GM12878 (cell line): ENCODE measurements around the gene POLD1. TPM values are rescaled to one million over a fixed set of nuclear protein-coding genes. Genes with fewer than 3 reads are reported as not detected.

Experiments used
- ATAC-seq: fragments of 200-7000 bp; cut with Tn5 transposase; 3 replicates; pipeline ENCODE4 v1.9.1; 2020; ENCODE audit warnings: mild to moderate bottlenecking, moderate library complexity
- BruUV-seq: library from RNA; stranded (reverse); fragments of 400-500 nt; replicated peaks from 2 replicates; lab custom pipeline; 2021; lab: Mats Ljungman, UMichigan
- CTCF ChIA-PET: fragments of 300-600 bp; sonication (Branson Sonifier 250); formaldehyde crosslinking; extraction: SDS; loops from one replicate; lab custom pipeline; 2021; ENCODE audit warnings: inconsistent platforms; lab: Yijun Ruan, JAX
- POLR2A ChIA-PET: fragments of 350-600 bp; formaldehyde crosslinking; extraction: SDS; loops from one replicate; lab custom pipeline; 2021; ENCODE audit warnings: inconsistent platforms; lab: Charles Lee
- RAD21 ChIA-PET: fragments of 300-600 bp; sonication (Branson Sonifier 250); formaldehyde crosslinking; loops from one replicate; lab custom pipeline; 2023; ENCODE audit warnings: antibody characterized with exemption; ENCODE audit not compliant: unreplicated experiment; lab: Charles Lee
- SMC1A ChIA-PET: fragments of 300-600 bp; sonication (Branson Sonifier 250); formaldehyde crosslinking; loops from one replicate; lab custom pipeline; 2023; ENCODE audit not compliant: unreplicated experiment, uncharacterized antibody; lab: Charles Lee
- DNase-seq: peaks from one replicate; pipeline ENCODE4 v3.0.0-alpha.2; 2011; ENCODE audit warnings: low read depth, low spot score
- FAIRE-seq: peaks from 3 replicates; lab custom pipeline; 2011; peaks lifted over from hg19 to GRCh38; lab: Jason Lieb, UNC
- H2AFZ ChIP-seq: 2 replicates; pipeline ENCODE4 v1.6.0; 2011; ENCODE audit warnings: low read depth, low read length, control low read depth; ENCODE audit not compliant: control insufficient read depth
- H3K27ac ChIP-seq: 2 replicates; pipeline ENCODE4 v1.5.1; 2011; ENCODE audit warnings: control low read depth; ENCODE audit not compliant: control insufficient read depth, insufficient read depth
- H3K27me3 ChIP-seq, 2 experiments: replicated peaks in 1 of 2; 2 replicates each; pipeline versions ENCODE4 v1.6.0 to v1.6.1; 2011; ENCODE audit warnings: low read length in 1 of 2; ENCODE audit not compliant: control insufficient read depth in 2 of 2, insufficient read depth in 2 of 2
- H3K36me3 ChIP-seq, 2 experiments: 2 replicates each; pipeline ENCODE4 v1.5.1; 2011; ENCODE audit warnings: low read length in 1 of 2; ENCODE audit not compliant: control insufficient read depth in 2 of 2, insufficient read depth in 2 of 2
- H3K4me1 ChIP-seq: 2 replicates; pipeline ENCODE4 v1.6.1; 2011; ENCODE audit warnings: mild to moderate bottlenecking, low read length, moderate library complexity, mixed read lengths; ENCODE audit not compliant: control insufficient read depth, insufficient read depth
- H3K4me2 ChIP-seq: 2 replicates; pipeline ENCODE4 v1.6.0; 2011; ENCODE audit warnings: control low read depth; ENCODE audit not compliant: control insufficient read depth, insufficient read depth
- H3K4me3 ChIP-seq: fragments of 200-600 bp; sonication (generic); 2 replicates; pipeline ENCODE4 v1.5.1; 2016
- H3K79me2 ChIP-seq: 2 replicates; pipeline ENCODE4 v1.6.0; 2011; ENCODE audit warnings: low read length; ENCODE audit not compliant: control insufficient read depth, insufficient read depth
- H3K9ac ChIP-seq: 2 replicates; pipeline ENCODE4 v1.8.0; 2011; ENCODE audit warnings: low read length, control low read depth, mixed read lengths; ENCODE audit not compliant: control insufficient read depth, insufficient read depth
- H3K9me3 ChIP-seq: replicated peaks from 3 replicates; pipeline ENCODE4 v1.5.1; 2011; ENCODE audit warnings: mild to moderate bottlenecking, low read length; ENCODE audit not compliant: control insufficient read depth, insufficient read depth
- H4K20me1 ChIP-seq: 2 replicates; pipeline ENCODE4 v1.6.0; 2011; ENCODE audit not compliant: control insufficient read depth, insufficient read depth
- BHLHE40 ChIP-seq, 2 experiments: fragments of 450-650 bp in 1 of 2; IDR thresholded peaks; 2 replicates each; pipeline ENCODE4 v1.6.1; 2011 to 2017; ENCODE audit warnings: low read depth in 2 of 2, borderline replicate concordance in 1 of 2, improper control_type of control experiment in 1 of 2, low read length in 1 of 2, mild to moderate bottlenecking in 1 of 2
- E4F1 ChIP-seq: fragments of 450-650 bp; IDR thresholded peaks from 2 replicates; pipeline ENCODE4 v1.6.1; 2018; ENCODE audit warnings: borderline replicate concordance, mild to moderate bottlenecking; ENCODE audit not compliant: partially characterized antibody
- FOXM1 ChIP-seq: IDR thresholded peaks from 2 replicates; pipeline ENCODE4 v1.6.1; 2012; ENCODE audit warnings: low read depth, mild to moderate bottlenecking, inconsistent platforms, low read length, moderate library complexity
- IKZF2 ChIP-seq, 2 experiments: fragments of 450-650 bp; IDR thresholded peaks; 2 replicates each; pipeline ENCODE4 v1.6.1; 2017; ENCODE audit warnings: mild to moderate bottlenecking in 2 of 2, moderate library complexity in 2 of 2
- MXI1 ChIP-seq: fragments of 150-350 bp; IDR thresholded peaks from 2 replicates; pipeline ENCODE4 v1.6.1; 2011; ENCODE audit warnings: low read depth, mild to moderate bottlenecking, inconsistent platforms, low read length, improper control_type of control experiment
- NBN ChIP-seq: fragments of 450-650 bp; IDR thresholded peaks from 2 replicates; pipeline ENCODE4 v1.6.1; 2016
- SMAD1 ChIP-seq: fragments of 450-650 bp; IDR thresholded peaks from 2 replicates; pipeline ENCODE4 v1.6.1; 2018; ENCODE audit warnings: mild to moderate bottlenecking, low read depth; ENCODE audit not compliant: partially characterized antibody
- USF1 ChIP-seq: IDR thresholded peaks from 2 replicates; pipeline ENCODE4 v1.6.1; 2011; ENCODE audit warnings: borderline replicate concordance, low read depth, mild to moderate bottlenecking, moderate library complexity, mixed read lengths, low read length; ENCODE audit not compliant: insufficient read depth; ENCODE audit errors: extremely low read length
- ZNF217 ChIP-seq: fragments of 450-650 bp; IDR thresholded peaks from 2 replicates; pipeline ENCODE4 v1.6.1; 2017; ENCODE audit warnings: antibody characterized with exemption, mild to moderate bottlenecking
- WGBS: methylation state at CpG from one replicate; pipeline ENCODE4 v1.1.6; 2016; ENCODE audit warnings: low lambda C conversion rate; ENCODE audit not compliant: insufficient replicate concordance, insufficient coverage; ENCODE audit errors: missing lambda C conversion rate; 5-methylcytosine and 5-hydroxymethylcytosine counted together
- in situ Hi-C: fragments of 300-500 bp; cut with MboI; formaldehyde crosslinking; loops from 9 replicates; pipeline ENCODE4 v1.14.3; 2018; ENCODE audit warnings: mixed read lengths
- intact Hi-C: fragments of 100-400 bp; cut with micrococcal nuclease; formaldehyde crosslinking; loops from one replicate; pipeline ENCODE4 v1.14.2; 2022; ENCODE audit not compliant: unreplicated experiment
- polyA plus RNA-seq, 11 experiments: library from polyadenylated mRNA; depleted of rRNA in 4 of 11; unstranded in 6 of 11; stranded (reverse) in 5 of 11; fragments of >200 nt; fragmentation: Nextera tagmentation in 4 of 11; fragmentation: Illumina TruSeq in 1 of 11; extraction: Ambion mirVana in 4 of 11; extraction: Trizol in 1 of 11; gene quantifications; 1 replicate in 1 of 11; 2 replicates in 10 of 11; pipeline versions ENCODE4 v1.2.1 to v1.2.3, GENCODE V29; 2011 to 2016; ENCODE audit warnings: inconsistent platforms in 2 of 11, missing spikeins in 2 of 11, low read depth in 1 of 11
- total RNA-seq, 4 experiments: library from RNA; depleted of rRNA in 3 of 4; stranded (reverse); fragments of >200 nt in 3 of 4; fragmentation: Illumina TruSeq in 1 of 4; extraction: Trizol in 1 of 4; gene quantifications; 2 replicates each; pipeline versions ENCODE4 v1.2.1 to v1.2.3, GENCODE V29; 2013 to 2021
- TF ChIP-seq, protein P1 (sequence below): fragments of 450-650 bp; IDR thresholded peaks from 2 replicates; pipeline ENCODE4 v1.6.1; 2017; ENCODE audit warnings: mild to moderate bottlenecking, moderate library complexity

Gene POLD1
- total and polyA plus RNA-seq, 10 of the 15 experiments (the other 5 are each of a cell fraction or from before 2014, with no cell fraction given): 0.76 to 165 (median 63.4) TPM

DNA sequence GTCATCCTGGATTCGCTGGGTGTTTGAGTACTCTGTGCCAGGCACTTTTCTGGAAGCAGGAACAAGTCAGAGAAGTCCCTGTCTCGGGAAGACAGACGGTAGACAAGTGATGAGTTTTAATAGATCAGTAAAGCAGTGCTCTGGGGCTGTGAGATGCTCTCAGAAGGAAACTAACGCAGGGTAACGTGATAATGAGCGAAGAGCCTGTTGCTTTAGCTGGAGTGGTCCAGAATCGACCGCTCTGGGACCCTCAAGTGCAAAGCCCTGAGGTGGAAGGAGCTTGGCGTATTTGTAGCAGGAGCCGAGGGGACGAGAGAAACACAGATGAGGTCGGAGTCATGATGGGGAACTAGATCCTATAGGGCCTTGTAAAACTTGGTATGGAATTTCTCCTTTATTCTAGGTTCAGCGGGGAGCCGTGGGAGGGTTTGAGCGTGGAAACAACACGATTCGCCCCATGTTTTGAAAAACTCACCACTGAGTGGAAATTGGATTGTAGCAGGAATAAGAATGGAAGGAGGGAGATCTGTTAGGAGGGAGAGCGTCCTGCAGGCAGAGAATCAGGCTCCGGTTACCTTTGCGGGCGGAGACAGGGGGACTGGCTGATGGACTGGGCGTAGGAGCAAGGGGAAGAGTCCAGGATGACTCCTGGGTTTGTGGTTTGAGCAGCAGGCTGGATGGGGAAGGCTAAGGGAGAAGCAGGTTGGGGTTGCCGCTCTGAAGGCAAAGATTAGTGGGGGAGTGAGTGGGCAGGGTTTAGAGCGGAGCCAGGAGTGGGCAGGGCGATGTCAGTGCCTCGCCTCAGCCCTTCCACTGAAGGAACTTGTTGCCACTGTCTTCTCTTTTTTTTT, 763 bp downstream of the POLD1 start:
- peak overlapping the region; percentile 72 for H2AFZ ChIP-seq
- BruUV-seq: TSS peak; percentile 67
- RAD21 ChIA-PET: interaction anchor here (0.7 to 1.9 kb wide), 9 partner anchors 14 to 399 kb away, joined by 3 to 8 read pairs (median 4); partner anchors contain the start of gene SPIB
- no peak for TF ChIP-seq SMAD1
- TF ChIP-seq E4F1: no peak
- no peak for TF ChIP-seq FOXM1
- TF ChIP-seq, protein P1, sequence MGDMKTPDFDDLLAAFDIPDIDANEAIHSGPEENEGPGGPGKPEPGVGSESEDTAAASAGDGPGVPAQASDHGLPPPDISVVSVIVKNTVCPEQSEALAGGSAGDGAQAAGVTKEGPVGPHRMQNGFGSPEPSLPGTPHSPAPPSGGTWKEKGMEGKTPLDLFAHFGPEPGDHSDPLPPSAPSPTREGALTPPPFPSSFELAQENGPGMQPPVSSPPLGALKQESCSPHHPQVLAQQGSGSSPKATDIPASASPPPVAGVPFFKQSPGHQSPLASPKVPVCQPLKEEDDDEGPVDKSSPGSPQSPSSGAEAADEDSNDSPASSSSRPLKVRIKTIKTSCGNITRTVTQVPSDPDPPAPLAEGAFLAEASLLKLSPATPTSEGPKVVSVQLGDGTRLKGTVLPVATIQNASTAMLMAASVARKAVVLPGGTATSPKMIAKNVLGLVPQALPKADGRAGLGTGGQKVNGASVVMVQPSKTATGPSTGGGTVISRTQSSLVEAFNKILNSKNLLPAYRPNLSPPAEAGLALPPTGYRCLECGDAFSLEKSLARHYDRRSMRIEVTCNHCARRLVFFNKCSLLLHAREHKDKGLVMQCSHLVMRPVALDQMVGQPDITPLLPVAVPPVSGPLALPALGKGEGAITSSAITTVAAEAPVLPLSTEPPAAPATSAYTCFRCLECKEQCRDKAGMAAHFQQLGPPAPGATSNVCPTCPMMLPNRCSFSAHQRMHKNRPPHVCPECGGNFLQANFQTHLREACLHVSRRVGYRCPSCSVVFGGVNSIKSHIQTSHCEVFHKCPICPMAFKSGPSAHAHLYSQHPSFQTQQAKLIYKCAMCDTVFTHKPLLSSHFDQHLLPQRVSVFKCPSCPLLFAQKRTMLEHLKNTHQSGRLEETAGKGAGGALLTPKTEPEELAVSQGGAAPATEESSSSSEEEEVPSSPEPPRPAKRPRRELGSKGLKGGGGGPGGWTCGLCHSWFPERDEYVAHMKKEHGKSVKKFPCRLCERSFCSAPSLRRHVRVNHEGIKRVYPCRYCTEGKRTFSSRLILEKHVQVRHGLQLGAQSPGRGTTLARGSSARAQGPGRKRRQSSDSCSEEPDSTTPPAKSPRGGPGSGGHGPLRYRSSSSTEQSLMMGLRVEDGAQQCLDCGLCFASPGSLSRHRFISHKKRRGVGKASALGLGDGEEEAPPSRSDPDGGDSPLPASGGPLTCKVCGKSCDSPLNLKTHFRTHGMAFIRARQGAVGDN: no peak
- TF ChIP-seq ZNF217: no peak
- TF ChIP-seq MXI1: peak; percentile 44; the same call in 1 of the 2 replicates
- TF ChIP-seq NBN: 0 out of 2 replicates have a peak, but pooled peaks have one; percentile 13
- peak; percentile 94 to 96; a peak in 3 of 4 replicates for TF ChIP-seq BHLHE40 (IDR thresholded peaks at IDR 0.05; ENCODE audit: borderline replicate concordance in 1 of 2, low read depth in 2 of 2, low read length in 1 of 2)
- TF ChIP-seq USF1: peak; percentile 12
- 0 out of 4 replicates have a peak, but pooled peaks of 1 of the 2 experiments have one; percentile 5 for TF ChIP-seq IKZF2 (IDR thresholded peaks at IDR 0.05)

More for the DNA sequence above, 763 bp downstream of the POLD1 start:
- under 1% methylated on average over 26 of the region's 26 CpGs for WGBS
- peaks cover 24% of the 10 kb centered on the region for H3K79me2 ChIP-seq
- H3K9ac ChIP-seq: peak overlapping the region; percentile 93
- CTCF ChIA-PET: interaction anchor here (0.9 to 2.9 kb wide), 6 partner anchors 23 to 237 kb away, joined by 3 to 17 read pairs (median 4); no protein-coding TSS in a partner anchor
- H3K4me1 ChIP-seq: peaks cover 3% of the 10 kb centered on the region; the same call in 1 of the 2 replicates
- DNase-seq (no peak), ATAC-seq (peak; percentile 7), FAIRE-seq (peak; percentile 31)
- peaks cover 9 to 12% of the 10 kb centered on the region in 2 experiments; a peak in 3 of 4 replicates for H3K36me3 ChIP-seq
- H3K4me3 ChIP-seq: peak overlapping the region; percentile 77
- no peaks in the 10 kb centered on the region for H3K27me3 ChIP-seq
- peak overlapping the region; percentile 97 for H3K4me2 ChIP-seq
- H3K27ac ChIP-seq: peak overlapping the region; percentile 78
- no peaks in the 10 kb centered on the region for H3K9me3 ChIP-seq
- intact Hi-C loops (loop anchor here (2.0 kb wide), 1 partner anchor 30 kb away; no protein-coding TSS in a partner anchor), in situ Hi-C loops (no loop called here)
- POLR2A ChIA-PET: interaction anchor here (0.6 to 1.9 kb wide), 8 partner anchors 9 to 801 kb away, joined by 3 to 9 read pairs (median 5); partner anchors contain the start of genes KCNC3, NR1H2 and SPIB
- SMC1A ChIA-PET: interaction anchor here (1.0 to 2.6 kb wide), 6 partner anchors 9 to 537 kb away, joined by 3 to 8 read pairs (median 5); partner anchors contain the start of gene NR1H2
- no peaks in the 10 kb centered on the region for H4K20me1 ChIP-seq
